Panc1 (cell line): Measurements from ENCODE around the gene SNX13. TPM values are rescaled to one million over a fixed set of nuclear protein-coding genes. Genes with fewer than 3 reads are reported as not detected.

Experiments
- ATAC-seq: fragments of 200-7000 bp; cut with Tn5 transposase; 2 replicates; pipeline ENCODE4 v1.9.1; 2020; ENCODE audit warnings: mild to moderate bottlenecking, moderate library complexity
- BruUV-seq: library from RNA; stranded (reverse); fragments of 400-500 nt; replicated peaks from 2 replicates; lab custom pipeline; 2021; lab: Mats Ljungman, UMichigan
- CTCF ChIA-PET: fragments of 300-600 bp; sonication (Branson Sonifier 250); formaldehyde crosslinking; loops from one replicate; lab custom pipeline; 2022; ENCODE audit warnings: antibody characterized with exemption; lab: Charles Lee
- POLR2A ChIA-PET: fragments of 300-600 bp; sonication (Branson Sonifier 250); formaldehyde crosslinking; loops from one replicate; lab custom pipeline; 2022; ENCODE audit warnings: antibody characterized with exemption; lab: Charles Lee
- DNase-seq: peaks from one replicate; pipeline ENCODE4 v3.0.0-alpha.2; 2010; ENCODE audit warnings: low read depth, low spot score
- H3K27ac ChIP-seq: 2 replicates; pipeline ENCODE4 v1.5.1; 2011; ENCODE audit warnings: mild to moderate bottlenecking, low read length, inconsistent platforms
- H3K27me3 ChIP-seq: fragments of 200-500 bp; sonication (Bioruptor generic); 2 replicates; pipeline ENCODE4 v1.6.0; 2014; ENCODE audit warnings: low read length, inconsistent platforms; ENCODE audit not compliant: control insufficient read depth, insufficient read depth
- H3K36me3 ChIP-seq: fragments of 200-500 bp; sonication (Bioruptor generic); 2 replicates; pipeline ENCODE4 v1.5.1; 2014; ENCODE audit warnings: inconsistent platforms, mild to moderate bottlenecking, low read length, moderate library complexity; ENCODE audit not compliant: control insufficient read depth, insufficient read depth
- H3K4me1 ChIP-seq: 2 replicates; pipeline ENCODE4 v1.5.1; 2011; ENCODE audit warnings: inconsistent platforms, mild to moderate bottlenecking, low read length, moderate library complexity; ENCODE audit not compliant: control insufficient read depth, insufficient read depth
- H3K4me3 ChIP-seq, 2 experiments: 2 replicates each; pipeline ENCODE4 v1.5.1; 2011 to 2012; ENCODE audit warnings: low read depth in 2 of 2, low read length in 2 of 2, mild to moderate bottlenecking in 2 of 2, inconsistent platforms in 1 of 2, moderate library complexity in 1 of 2
- H3K9me3 ChIP-seq: fragments of 200-500 bp; sonication (Bioruptor generic); 2 replicates; pipeline ENCODE4 v1.5.1; 2014; ENCODE audit warnings: low read depth, mild to moderate bottlenecking, inconsistent platforms, low read length, moderate library complexity; ENCODE audit not compliant: control insufficient read depth, insufficient read depth
- POLR2AphosphoS5 ChIP-seq: IDR thresholded peaks from 2 replicates; pipeline ENCODE4 v1.6.1; 2012; ENCODE audit warnings: mild to moderate bottlenecking, low read depth, low read length, moderate library complexity
- SIN3A ChIP-seq: IDR thresholded peaks from 2 replicates; pipeline ENCODE4 v1.6.1; 2012; ENCODE audit warnings: low read depth, mild to moderate bottlenecking, low read length, moderate library complexity, borderline replicate concordance; ENCODE audit not compliant: insufficient read depth
- TCF7L2 ChIP-seq: IDR thresholded peaks from 2 replicates; pipeline ENCODE4 v1.6.1; 2011; ENCODE audit warnings: mild to moderate bottlenecking, low read depth, low read length, inconsistent platforms
- in situ Hi-C: cut with HindIII; loops from 2 replicates; pipeline ENCODE4 v1.10.0; 2016; ENCODE audit warnings: low sequenced_read_pairs, low pct_unique_long_range_greater_than_20kb
- intact Hi-C: fragments of 100-400 bp; cut with micrococcal nuclease; formaldehyde crosslinking; loops from one replicate; pipeline ENCODE4 v1.10.0; 2022; ENCODE audit not compliant: unreplicated experiment
- total RNA-seq: library from RNA; stranded (reverse); gene quantifications from one replicate; pipeline ENCODE4 v1.2.1, GENCODE V29; 2021; ENCODE audit not compliant: unreplicated experiment
- TF ChIP-seq, protein P1 (sequence below): fragments of 450-650 bp; IDR thresholded peaks from 2 replicates; pipeline ENCODE4 v1.5.1; 2017; ENCODE audit warnings: mild to moderate bottlenecking
- TF ChIP-seq, protein P2 (sequence below), 2 experiments: IDR thresholded peaks; 2 replicates each; pipeline ENCODE4 v1.6.1; 2011 to 2012; ENCODE audit warnings: low read depth in 2 of 2, control low read depth in 1 of 2, low read length in 1 of 2, mild to moderate bottlenecking in 1 of 2, moderate library complexity in 1 of 2; ENCODE audit not compliant: insufficient read depth in 1 of 2

Gene SNX13
- total RNA-seq, 1 experiment from 2014 or later, result 53.3 TPM

DNA sequence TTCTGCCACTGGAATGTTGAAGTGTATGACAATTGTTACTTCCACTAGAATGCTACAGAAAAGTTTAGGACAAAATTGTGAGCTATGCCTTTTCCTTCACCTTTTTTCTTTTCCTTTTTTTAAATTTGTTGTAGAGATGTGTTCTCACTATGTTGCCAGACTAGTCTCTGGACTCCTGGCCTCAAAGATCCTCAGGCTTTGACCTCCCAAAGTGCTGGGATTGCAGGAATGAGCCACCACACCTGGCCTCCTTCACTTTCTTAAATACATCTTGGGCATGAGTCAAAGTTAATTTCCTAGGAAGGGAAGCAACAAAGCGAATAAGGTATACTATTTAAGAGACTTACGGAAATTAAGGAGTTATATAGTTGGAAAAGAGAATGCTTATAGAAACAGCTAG lies 2.7 kb upstream of the SNX13 start:
- Histone ChIP-seq H3K36me3 (no peaks in the 10 kb centered on the region; the same call in 1 of the 2 replicates), H3K4me1 (peaks cover 11% of the 10 kb centered on the region), H3K27ac (no peak overlapping the region), H3K9me3 (no peaks in the 10 kb centered on the region), H3K4me3 (no peak overlapping the region), H3K27me3 (peaks cover 4% of the 10 kb centered on the region; the same call in 1 of the 2 replicates)
- ChIA-PET POLR2A (no interaction called here), CTCF (no interaction called here)
- TF ChIP-seq SIN3A, result no peak
- no peak for TF ChIP-seq POLR2AphosphoS5
- no peak for TF ChIP-seq TCF7L2
- TF ChIP-seq, protein P1, sequence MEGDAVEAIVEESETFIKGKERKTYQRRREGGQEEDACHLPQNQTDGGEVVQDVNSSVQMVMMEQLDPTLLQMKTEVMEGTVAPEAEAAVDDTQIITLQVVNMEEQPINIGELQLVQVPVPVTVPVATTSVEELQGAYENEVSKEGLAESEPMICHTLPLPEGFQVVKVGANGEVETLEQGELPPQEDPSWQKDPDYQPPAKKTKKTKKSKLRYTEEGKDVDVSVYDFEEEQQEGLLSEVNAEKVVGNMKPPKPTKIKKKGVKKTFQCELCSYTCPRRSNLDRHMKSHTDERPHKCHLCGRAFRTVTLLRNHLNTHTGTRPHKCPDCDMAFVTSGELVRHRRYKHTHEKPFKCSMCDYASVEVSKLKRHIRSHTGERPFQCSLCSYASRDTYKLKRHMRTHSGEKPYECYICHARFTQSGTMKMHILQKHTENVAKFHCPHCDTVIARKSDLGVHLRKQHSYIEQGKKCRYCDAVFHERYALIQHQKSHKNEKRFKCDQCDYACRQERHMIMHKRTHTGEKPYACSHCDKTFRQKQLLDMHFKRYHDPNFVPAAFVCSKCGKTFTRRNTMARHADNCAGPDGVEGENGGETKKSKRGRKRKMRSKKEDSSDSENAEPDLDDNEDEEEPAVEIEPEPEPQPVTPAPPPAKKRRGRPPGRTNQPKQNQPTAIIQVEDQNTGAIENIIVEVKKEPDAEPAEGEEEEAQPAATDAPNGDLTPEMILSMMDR, result no peak
- TF ChIP-seq, protein P2, sequence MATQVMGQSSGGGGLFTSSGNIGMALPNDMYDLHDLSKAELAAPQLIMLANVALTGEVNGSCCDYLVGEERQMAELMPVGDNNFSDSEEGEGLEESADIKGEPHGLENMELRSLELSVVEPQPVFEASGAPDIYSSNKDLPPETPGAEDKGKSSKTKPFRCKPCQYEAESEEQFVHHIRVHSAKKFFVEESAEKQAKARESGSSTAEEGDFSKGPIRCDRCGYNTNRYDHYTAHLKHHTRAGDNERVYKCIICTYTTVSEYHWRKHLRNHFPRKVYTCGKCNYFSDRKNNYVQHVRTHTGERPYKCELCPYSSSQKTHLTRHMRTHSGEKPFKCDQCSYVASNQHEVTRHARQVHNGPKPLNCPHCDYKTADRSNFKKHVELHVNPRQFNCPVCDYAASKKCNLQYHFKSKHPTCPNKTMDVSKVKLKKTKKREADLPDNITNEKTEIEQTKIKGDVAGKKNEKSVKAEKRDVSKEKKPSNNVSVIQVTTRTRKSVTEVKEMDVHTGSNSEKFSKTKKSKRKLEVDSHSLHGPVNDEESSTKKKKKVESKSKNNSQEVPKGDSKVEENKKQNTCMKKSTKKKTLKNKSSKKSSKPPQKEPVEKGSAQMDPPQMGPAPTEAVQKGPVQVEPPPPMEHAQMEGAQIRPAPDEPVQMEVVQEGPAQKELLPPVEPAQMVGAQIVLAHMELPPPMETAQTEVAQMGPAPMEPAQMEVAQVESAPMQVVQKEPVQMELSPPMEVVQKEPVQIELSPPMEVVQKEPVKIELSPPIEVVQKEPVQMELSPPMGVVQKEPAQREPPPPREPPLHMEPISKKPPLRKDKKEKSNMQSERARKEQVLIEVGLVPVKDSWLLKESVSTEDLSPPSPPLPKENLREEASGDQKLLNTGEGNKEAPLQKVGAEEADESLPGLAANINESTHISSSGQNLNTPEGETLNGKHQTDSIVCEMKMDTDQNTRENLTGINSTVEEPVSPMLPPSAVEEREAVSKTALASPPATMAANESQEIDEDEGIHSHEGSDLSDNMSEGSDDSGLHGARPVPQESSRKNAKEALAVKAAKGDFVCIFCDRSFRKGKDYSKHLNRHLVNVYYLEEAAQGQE (IDR thresholded peaks at IDR 0.05; ENCODE audit: insufficient read depth in 1 of 2, low read depth in 2 of 2, low read length in 1 of 2), result no peak
- DNase-seq, result no peak
- BruUV-seq, result no TSS peak
- ATAC-seq, result no peak
- in situ Hi-C loops, result no loop called here
- intact Hi-C loops, result loop anchor here (5.0 kb wide), 1 partner anchor 171 kb away; no protein-coding TSS in a partner anchor

DNA sequence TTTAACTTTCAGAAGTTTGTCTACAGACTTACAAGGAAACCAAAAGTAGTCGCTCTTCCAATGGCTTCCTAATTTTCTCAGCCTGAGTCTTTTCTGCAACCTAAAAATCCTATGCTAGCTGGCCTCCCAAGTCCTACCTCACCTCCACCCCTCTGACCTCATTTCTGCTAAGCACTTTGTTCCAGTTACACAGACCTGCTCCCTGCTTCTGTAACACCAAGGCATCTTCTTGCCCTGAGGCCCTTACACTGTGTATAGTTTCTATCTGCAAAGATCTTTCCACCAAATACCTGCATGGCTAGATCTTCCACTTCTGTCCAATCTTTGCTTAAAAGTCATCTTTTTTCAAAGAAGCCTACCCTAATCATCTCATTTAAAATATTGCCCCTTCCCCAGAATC lies 1.9 kb upstream of the SNX13 start:
- Histone ChIP-seq H3K36me3 (no peaks in the 10 kb centered on the region; the same call in 1 of the 2 replicates), H3K27ac (no peak overlapping the region), H3K27me3 (no peaks in the 10 kb centered on the region; the same call in 1 of the 2 replicates), H3K9me3 (no peaks in the 10 kb centered on the region), H3K4me3 (no peak overlapping the region), H3K4me1 (peaks cover 16% of the 10 kb centered on the region)
- TF ChIP-seq, protein P1, result no peak
- TF ChIP-seq, protein P2 (IDR thresholded peaks at IDR 0.05; ENCODE audit: insufficient read depth in 1 of 2, low read depth in 2 of 2, low read length in 1 of 2), result no peak
- no peak for TF ChIP-seq SIN3A
- ChIA-PET CTCF (no interaction called here), POLR2A (no interaction called here)
- DNase-seq, result no peak
- BruUV-seq, result no TSS peak
- intact Hi-C loops (loop anchor here (5.0 kb wide), 1 partner anchor 170 kb away; no protein-coding TSS in a partner anchor), in situ Hi-C loops (no loop called here)
- no peak for ATAC-seq
